HUES48 (cell line): ENCODE data around the gene SPINK9.
A peak's percentile ranks its signal among the peaks of the same experiment; 100 is the strongest.
"Not testable (repeated sequence)": the region's sequence is repeated elsewhere in the genome, so short reads cannot be mapped to it uniquely, and the experiment has no call there.

Experiments used
- H3K27ac ChIP-seq: one replicate; pipeline ENCODE4 v1.7.0; 2013; ENCODE audit warnings: low read depth, low read length, inconsistent platforms
- H3K27me3 ChIP-seq: 2 replicates; pipeline ENCODE4 v1.6.1; 2013; ENCODE audit warnings: mild to moderate bottlenecking, low read length; ENCODE audit not compliant: control insufficient read depth, insufficient read depth
- H3K36me3 ChIP-seq: 2 replicates; pipeline ENCODE4 v1.6.1; 2013; ENCODE audit warnings: low read length; ENCODE audit not compliant: control insufficient read depth, insufficient read depth
- H3K4me1 ChIP-seq: 2 replicates; pipeline ENCODE4 v1.6.1; 2013; ENCODE audit warnings: mild to moderate bottlenecking, low read length; ENCODE audit not compliant: control insufficient read depth, insufficient read depth
- H3K4me3 ChIP-seq: 2 replicates; pipeline ENCODE4 v1.5.1; 2013; ENCODE audit warnings: mild to moderate bottlenecking, low read depth, low read length
- H3K9ac ChIP-seq: 2 replicates; pipeline ENCODE4 v1.6.1; 2013; ENCODE audit warnings: mild to moderate bottlenecking, low read depth, low read length, moderate library complexity
- H3K9me3 ChIP-seq: 2 replicates; pipeline ENCODE4 v1.6.1; 2013; ENCODE audit warnings: low read length; ENCODE audit not compliant: control insufficient read depth, insufficient read depth

Gene SPINK9

DNA sequence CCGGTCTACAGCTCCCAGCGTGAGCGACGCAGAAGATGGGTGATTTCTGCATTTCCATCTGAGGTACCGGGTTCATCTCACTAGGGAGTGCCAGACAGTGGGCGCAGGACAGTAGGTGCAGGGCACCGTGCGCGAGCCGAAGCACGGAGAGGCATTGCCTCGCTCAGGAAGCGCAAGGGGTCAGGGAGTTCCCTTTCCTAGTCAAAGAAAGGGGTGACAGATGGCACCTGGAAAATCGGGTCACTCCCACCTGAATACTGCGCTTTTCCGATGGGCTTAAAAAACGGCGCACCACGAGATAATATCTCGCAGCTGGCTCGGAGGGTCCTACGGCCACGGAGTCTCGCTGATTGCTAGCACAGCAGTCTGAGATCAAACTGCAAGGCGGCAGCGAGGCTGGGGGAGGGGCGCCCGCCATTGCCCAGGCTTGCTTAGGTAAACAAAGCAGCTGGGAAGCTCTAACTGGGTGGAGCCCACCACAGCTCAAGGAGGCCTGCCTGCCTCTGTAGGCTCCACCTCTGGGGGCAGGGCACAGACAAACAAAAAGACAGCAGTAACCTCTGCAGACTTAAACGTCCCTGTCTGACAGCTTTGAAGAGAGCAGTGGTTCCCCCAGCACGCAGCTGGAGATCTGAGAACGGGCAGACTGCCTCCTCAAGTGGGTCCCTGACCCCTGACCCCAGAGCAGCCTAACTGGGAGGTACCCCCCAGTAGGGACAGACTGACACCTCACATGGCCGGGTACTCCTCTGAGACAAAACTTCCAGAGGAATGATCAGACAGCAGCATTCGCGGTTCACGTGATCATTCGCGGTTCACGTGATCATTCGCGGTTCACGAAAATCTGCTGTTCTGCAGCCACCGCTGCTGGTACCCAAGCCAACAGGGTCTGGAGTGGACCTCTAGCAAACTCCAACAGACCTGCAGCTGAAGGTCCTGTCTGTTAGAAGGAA lies 15.1 kb upstream of the SPINK9 start:
- peak overlapping the region; percentile 59 for H3K4me3 ChIP-seq
- H3K36me3 ChIP-seq, H3K9ac ChIP-seq, H3K27me3 ChIP-seq, H3K27ac ChIP-seq, H3K9me3 ChIP-seq, H3K4me1 ChIP-seq: not testable (repeated sequence)

DNA sequence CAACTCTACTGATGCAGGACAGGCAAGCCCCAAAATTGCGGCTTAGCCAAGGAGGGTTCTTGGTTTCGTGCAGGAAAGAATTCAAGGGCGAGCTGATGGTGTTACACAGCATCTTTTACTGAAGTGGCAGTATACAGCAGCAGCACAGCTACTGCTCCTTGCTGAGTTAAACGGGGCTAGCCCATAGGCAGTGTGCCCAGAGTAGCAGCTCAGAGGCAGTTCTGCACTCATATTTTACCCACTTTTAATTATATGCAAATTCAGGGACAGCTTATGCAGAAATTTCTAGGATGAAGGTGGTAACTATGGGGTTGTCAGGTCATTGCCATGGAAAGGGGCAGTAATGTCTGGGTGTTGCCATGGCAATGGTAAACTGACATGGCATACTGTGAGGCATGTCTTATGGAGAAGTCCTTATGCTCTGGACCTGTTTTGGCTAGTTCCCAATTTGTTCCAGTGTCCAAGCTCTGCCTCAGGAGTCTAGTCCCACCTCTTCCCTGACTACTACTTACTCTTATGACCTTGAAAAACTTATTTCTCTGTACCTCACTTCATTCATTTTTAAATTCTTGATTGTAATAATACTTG lies 2.0 kb upstream of the SPINK9 start:
- no peaks in the 10 kb centered on the region for H3K9me3 ChIP-seq
- no peak overlapping the region for H3K27ac ChIP-seq
- H3K27me3 ChIP-seq, result no peaks in the 10 kb centered on the region
- H3K4me1 ChIP-seq, result no peaks in the 10 kb centered on the region
- no peak overlapping the region for H3K4me3 ChIP-seq
- H3K9ac ChIP-seq, result no peak overlapping the region
- H3K36me3 ChIP-seq, result no peaks in the 10 kb centered on the region

DNA sequence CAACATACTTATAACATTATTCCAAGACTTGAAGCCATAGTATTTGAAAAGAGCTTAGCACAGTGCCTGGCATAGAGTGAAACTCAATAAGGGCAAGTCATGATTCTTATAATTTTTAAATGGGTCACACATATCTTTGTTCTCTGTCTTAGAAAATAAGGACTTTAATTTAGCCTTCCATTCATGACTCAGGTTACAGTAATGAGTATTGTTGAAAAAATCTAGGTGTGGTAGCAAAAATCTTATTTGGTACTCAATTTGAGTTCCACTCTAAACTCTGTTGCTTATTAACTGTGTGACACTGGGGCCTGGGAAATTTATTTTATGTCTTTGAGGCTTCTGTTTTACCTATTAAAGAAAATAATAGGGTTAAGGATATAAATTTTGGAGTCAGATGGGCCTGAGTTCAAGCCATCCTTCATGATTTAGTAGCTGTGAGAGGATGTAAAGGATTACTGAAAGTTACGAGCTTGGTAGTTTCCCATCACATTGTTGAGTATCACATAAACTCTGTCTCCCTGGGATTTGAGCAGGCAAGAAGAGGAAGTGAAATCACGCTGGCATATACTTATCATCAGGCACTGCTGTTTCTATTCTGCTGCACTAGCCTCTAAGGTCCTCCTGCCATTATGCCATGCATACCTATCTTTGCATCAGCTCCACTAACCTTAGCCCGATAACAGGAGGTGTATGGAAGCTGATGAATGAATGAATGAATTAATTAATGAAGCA lies 1.5 kb downstream of the SPINK9 start:
- Histone ChIP-seq H3K36me3 (no peaks in the 10 kb centered on the region), H3K4me3 (no peak overlapping the region), H3K27ac (no peak overlapping the region), H3K27me3 (no peaks in the 10 kb centered on the region), H3K9me3 (no peaks in the 10 kb centered on the region), H3K4me1 (no peaks in the 10 kb centered on the region), H3K9ac (no peak overlapping the region)

DNA sequence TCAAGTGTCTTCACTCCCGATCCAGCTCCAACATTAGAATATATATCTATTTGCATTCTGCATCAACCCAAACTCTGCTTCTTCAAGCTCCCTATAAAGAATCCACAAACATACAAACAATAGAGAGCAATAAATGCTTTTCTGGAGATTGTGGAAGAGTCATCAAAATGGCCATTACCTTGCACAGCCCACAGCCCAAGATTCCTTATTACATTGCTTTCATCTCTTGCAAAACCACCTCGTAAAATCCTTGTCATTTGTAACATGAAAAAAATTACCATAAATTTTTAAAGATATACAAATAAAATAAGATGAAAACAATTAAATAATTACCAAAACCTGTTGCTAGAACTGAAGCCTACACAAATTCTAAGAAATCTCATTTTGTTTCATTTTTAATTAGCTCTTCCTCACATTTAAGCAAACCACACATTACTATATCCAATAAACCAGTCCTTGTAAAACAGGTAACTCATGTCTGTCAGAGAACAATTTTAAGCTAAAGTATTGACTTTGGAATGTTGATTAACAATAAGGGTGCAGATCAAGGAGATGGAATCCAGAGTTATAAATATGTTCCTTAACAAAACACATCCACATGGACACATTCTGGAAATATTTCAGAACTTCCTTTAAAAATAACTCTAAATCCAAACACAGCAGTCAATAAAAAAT lies 7.1 kb downstream of the SPINK9 start:
- Histone ChIP-seq H3K9me3 (no peaks in the 10 kb centered on the region), H3K4me1 (no peaks in the 10 kb centered on the region), H3K27ac (no peak overlapping the region), H3K4me3 (no peak overlapping the region), H3K9ac (no peak overlapping the region), H3K36me3 (no peaks in the 10 kb centered on the region), H3K27me3 (no peaks in the 10 kb centered on the region)

DNA sequence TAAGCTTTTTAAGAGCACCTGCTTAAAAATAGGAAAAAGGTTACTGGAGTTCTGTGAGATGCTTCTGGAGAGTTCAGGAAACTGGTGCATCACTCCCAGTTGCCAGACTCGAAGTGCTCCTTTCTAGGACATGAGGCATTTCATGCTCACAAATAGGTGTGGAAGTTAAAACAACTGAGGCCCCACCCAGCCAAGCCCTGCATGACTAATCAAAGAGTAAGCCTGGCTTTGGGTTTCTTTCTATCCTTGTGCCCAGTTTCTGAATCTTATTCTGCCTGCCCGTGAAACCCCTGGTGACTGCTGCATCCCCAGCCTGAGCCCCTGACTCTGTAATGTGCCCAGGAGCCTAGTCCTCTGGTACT lies 7.7 kb downstream of the SPINK9 start:
- Histone ChIP-seq H3K36me3 (no peaks in the 10 kb centered on the region), H3K9ac (no peak overlapping the region), H3K4me1 (no peaks in the 10 kb centered on the region), H3K9me3 (no peaks in the 10 kb centered on the region), H3K27me3 (no peaks in the 10 kb centered on the region), H3K27ac (no peak overlapping the region), H3K4me3 (no peak overlapping the region)

DNA sequence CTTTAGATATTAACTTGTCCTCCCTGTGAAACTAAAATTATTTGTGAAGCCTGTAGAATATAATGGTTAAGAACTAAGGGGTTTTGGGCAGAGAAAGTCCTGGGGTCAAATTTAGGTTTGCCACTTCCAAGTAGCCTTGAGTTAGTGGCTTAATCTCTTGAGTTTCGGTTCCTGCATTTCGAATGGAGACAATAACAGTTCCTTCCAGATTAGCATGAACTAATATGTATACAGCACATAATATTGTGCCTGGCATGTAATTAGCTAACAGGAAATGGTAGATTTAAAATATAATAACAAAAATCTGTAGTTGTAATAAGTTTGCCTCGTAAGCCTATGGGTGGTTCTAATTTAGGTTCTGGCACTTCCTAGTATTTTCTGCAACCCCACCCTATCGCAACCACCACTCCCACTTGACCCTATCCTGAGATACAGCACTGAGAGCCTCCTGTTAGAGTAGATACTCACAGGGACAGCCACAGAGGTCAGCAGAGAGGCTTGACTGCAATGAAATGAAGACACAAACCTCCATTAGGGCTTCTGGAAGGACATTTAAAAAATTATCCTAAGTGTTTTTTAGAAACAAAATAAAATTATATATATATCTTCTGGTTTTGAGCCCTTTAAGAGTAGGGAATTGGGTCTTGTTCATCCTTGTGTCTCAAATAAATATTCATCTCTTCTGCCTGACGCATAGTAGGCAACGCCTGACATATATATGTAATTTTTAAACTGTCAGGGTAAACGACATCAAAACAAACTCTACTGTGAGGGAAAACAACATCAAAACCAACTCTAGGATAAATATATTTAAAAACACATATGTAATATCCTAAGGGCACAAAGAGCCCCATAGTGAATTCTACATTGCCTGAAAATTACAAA lies 8.5 kb downstream of the SPINK9 start:
- Histone ChIP-seq H3K9ac (no peak overlapping the region), H3K4me1 (no peaks in the 10 kb centered on the region), H3K9me3 (no peaks in the 10 kb centered on the region), H3K36me3 (no peaks in the 10 kb centered on the region), H3K27ac (no peak overlapping the region), H3K27me3 (no peaks in the 10 kb centered on the region), H3K4me3 (no peak overlapping the region)

DNA sequence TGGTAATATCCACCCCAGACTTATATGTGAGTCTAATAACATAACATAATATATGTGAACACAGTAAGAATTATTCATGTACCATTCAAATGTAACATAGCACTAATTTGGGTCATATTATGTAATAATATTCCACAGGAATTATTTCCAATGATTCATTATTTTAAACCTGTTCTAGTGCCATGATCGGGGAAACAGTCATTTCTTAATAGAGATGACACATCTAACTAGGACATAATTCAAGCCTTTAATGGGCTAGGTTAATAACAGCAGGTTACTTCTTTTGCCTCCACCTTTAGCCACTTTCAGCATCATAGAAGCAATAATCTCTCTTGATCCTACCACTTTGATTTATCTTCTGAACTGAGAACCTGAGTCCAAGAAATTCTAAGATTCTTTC lies 12.3 kb downstream of the SPINK9 start:
- no peak overlapping the region for H3K9ac ChIP-seq
- no peaks in the 10 kb centered on the region for H3K27me3 ChIP-seq
- no peaks in the 10 kb centered on the region for H3K4me1 ChIP-seq
- no peak overlapping the region for H3K27ac ChIP-seq
- no peaks in the 10 kb centered on the region for H3K36me3 ChIP-seq
- H3K4me3 ChIP-seq, result no peak overlapping the region
- H3K9me3 ChIP-seq, result no peaks in the 10 kb centered on the region

DNA sequence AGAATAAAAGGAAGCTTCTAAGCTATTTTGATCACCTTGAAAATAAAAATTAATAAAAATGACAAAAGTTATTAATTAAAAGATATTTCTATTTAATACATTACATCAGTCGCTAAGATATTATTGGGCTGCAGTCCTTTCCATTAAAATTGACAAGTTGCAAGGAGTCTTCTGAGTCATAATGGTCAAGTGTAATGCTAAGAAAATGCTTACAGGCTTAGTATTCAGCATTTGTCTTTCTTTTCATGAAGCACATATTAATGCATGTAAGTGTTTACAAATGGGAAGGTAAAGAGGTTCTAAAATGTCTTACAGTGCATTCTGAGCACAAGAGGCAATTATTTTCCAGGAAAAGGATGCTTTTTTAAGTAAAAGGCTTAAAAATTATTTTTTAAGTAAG lies 17.3 kb downstream of the SPINK9 start:
- no peak overlapping the region for H3K27ac ChIP-seq
- H3K4me3 ChIP-seq, result no peak overlapping the region
- H3K4me1 ChIP-seq, result no peaks in the 10 kb centered on the region
- H3K9ac ChIP-seq, result no peak overlapping the region
- no peaks in the 10 kb centered on the region for H3K9me3 ChIP-seq
- no peaks in the 10 kb centered on the region for H3K36me3 ChIP-seq
- H3K27me3 ChIP-seq, result no peaks in the 10 kb centered on the region

DNA sequence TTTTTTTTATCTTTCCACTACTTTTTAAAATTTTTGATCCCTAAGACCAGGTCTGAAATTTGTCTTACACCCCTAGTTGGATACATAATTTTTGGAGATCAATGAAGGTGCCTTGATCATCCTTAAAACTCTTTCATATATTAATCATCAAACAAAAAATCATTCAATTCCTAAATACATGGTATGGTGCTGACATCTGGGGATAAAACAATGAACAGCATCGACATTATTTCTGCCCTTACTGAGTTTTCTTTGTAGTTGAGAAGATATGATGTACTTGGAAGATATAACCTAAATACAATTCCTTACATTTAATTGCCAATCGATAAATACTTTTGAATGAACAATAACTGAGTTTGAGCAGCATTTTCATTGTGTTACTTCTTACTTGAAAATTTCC lies 18.3 kb downstream of the SPINK9 start:
- no peaks in the 10 kb centered on the region for H3K4me1 ChIP-seq
- no peak overlapping the region for H3K9ac ChIP-seq
- no peaks in the 10 kb centered on the region for H3K9me3 ChIP-seq
- no peaks in the 10 kb centered on the region for H3K36me3 ChIP-seq
- H3K27me3 ChIP-seq, result no peaks in the 10 kb centered on the region
- H3K4me3 ChIP-seq, result no peak overlapping the region
- no peak overlapping the region for H3K27ac ChIP-seq

DNA sequence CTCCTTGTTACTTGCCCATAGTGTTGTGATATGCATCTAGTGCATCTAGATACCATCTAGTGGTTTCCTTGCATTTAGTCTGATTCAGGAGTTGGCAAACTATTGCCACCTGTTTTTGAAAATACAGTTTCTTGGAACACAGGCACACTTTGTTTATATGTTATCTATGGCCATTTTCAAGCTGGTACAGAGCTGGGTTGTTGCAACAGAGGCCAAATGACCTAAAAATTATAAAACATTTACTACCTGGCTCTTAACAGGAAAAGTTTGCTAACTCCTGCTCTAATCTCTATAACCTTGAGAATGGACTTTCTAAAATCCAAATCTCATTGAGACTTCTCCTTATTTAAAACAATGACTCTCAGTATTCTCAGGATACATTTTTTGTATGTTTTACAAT lies 29.0 kb downstream of the SPINK9 start:
- no peak overlapping the region for H3K27ac ChIP-seq
- no peak overlapping the region for H3K4me3 ChIP-seq
- H3K9ac ChIP-seq, result no peak overlapping the region
- no peaks in the 10 kb centered on the region for H3K9me3 ChIP-seq
- no peaks in the 10 kb centered on the region for H3K27me3 ChIP-seq
- no peaks in the 10 kb centered on the region for H3K4me1 ChIP-seq
- H3K36me3 ChIP-seq, result no peaks in the 10 kb centered on the region
